ENCODE measurements around the gene FBXO11. TPM values are rescaled to one million over a fixed set of nuclear protein-coding genes. Genes with fewer than 3 reads are reported as not detected.

FBXO11 gene
- total and polyA plus RNA-seq, 8 donors: 56.2 to 101 (median 89.2) TPM

GRCh38 chr2:47849368-47849767 is 56.9 kb downstream of the FBXO11 start:
- H3K27ac ChIP-seq: no peak overlapping the region
- no peak for ATAC-seq
- H3K4me1 ChIP-seq: peaks cover 0 to 15% of the 10 kb centered on the region in 2 donors
- H3K4me3 ChIP-seq: no peak overlapping the region
- TF ChIP-seq CTCF (IDR thresholded peaks at IDR 0.05): no peak
- H3K9me3 ChIP-seq: no peaks in the 10 kb centered on the region
- DNase-seq: no peak
- intact Hi-C loops (cut with DNase I): no loop called here
- no peaks in the 10 kb centered on the region for H3K36me3 ChIP-seq
- no peaks in the 10 kb centered on the region for H3K27me3 ChIP-seq

- Histone ChIP-seq H3K36me3 (peaks cover 0 to 3% of the 10 kb centered on the region in 2 donors), H3K4me3 (no peak overlapping the region), H3K9me3 (no peaks in the 10 kb centered on the region), H3K27me3 (no peaks in the 10 kb centered on the region), H3K27ac (no peak overlapping the region), H3K4me1 (peaks cover 0 to 14% of the 10 kb centered on the region in 2 donors)
- ATAC-seq (no peak), DNase-seq (no peak)
- TF ChIP-seq CTCF (IDR thresholded peaks at IDR 0.05): no peak
- intact Hi-C loops (cut with DNase I): no loop called here
Measured at GRCh38 chr2:47844162-47844561, 62.1 kb downstream of the FBXO11 start.

- H3K27ac ChIP-seq: no peak overlapping the region
- intact Hi-C loops (cut with DNase I): no loop called here
- TF ChIP-seq CTCF (IDR thresholded peaks at IDR 0.05): no peak
- no peaks in the 10 kb centered on the region for H3K9me3 ChIP-seq
- DNase-seq (no peak), ATAC-seq (no peak)
- no peaks in the 10 kb centered on the region for H3K27me3 ChIP-seq
- H3K36me3 ChIP-seq: peaks cover 0 to 11% of the 10 kb centered on the region in 2 donors
- peaks cover 0 to 14% of the 10 kb centered on the region in 2 donors for H3K4me1 ChIP-seq
- H3K4me3 ChIP-seq: no peak overlapping the region
Measured at GRCh38 chr2:47843407-47843806, 62.9 kb downstream of the FBXO11 start.

GRCh38 chr2:47842846-47843245 is 63.5 kb downstream of the FBXO11 start:
- intact Hi-C loops (cut with DNase I): no loop called here
- H3K36me3 ChIP-seq: peaks cover 0 to 17% of the 10 kb centered on the region in 2 donors
- H3K27ac ChIP-seq: no peak overlapping the region
- H3K9me3 ChIP-seq: no peaks in the 10 kb centered on the region
- DNase-seq (no peak), ATAC-seq (no peak)
- H3K4me3 ChIP-seq: no peak overlapping the region
- H3K27me3 ChIP-seq: no peaks in the 10 kb centered on the region
- no peak for TF ChIP-seq CTCF (IDR thresholded peaks at IDR 0.05)
- H3K4me1 ChIP-seq: peaks cover 0 to 14% of the 10 kb centered on the region in 2 donors

GRCh38 chr2:47838686-47839085 is 67.6 kb downstream of the FBXO11 start:
- peaks cover 0 to 7% of the 10 kb centered on the region in 2 donors for H3K4me1 ChIP-seq
- no peak overlapping the region for H3K4me3 ChIP-seq
- no peaks in the 10 kb centered on the region for H3K27me3 ChIP-seq
- ATAC-seq: no peak
- DNase-seq: no peak
- peaks cover 0 to 58% of the 10 kb centered on the region in 2 donors for H3K36me3 ChIP-seq
- no peaks in the 10 kb centered on the region for H3K9me3 ChIP-seq
- H3K27ac ChIP-seq: no peak overlapping the region
- TF ChIP-seq CTCF (IDR thresholded peaks at IDR 0.05): no peak
- intact Hi-C loops (cut with DNase I): no loop called here

All from left lung (tissue), 10 donors.